GM18517 (cell line): ENCODE data around the gene PITPNM3.
"Not testable (repeated sequence)": the region's sequence is repeated elsewhere in the genome, so short reads cannot be mapped to it uniquely, and the experiment has no call there.

Experiments used
- ATAC-seq: cut with Tn5 transposase; IDR thresholded peaks from one replicate; pipeline ENCODE4 v1.9.1; 2021; ENCODE audit warnings: mild to moderate bottlenecking, moderate library complexity; ENCODE audit not compliant: unreplicated experiment

Gene PITPNM3

GRCh38 chr17:6556121-6557039, at the start of gene PITPNM3:
Gene PITPNM3, minus strand, starts transcription at chr17:6556555. Its CDS starts 149 bp downstream, at chr17:6556406.
- no peak for ATAC-seq

GRCh38 chr17:6605142-6605541, 48.8 kb upstream of the PITPNM3 start:
- no peak for ATAC-seq

GRCh38 chr17:6603744-6604325, 47.5 kb upstream of the PITPNM3 start:
- ATAC-seq = no peak

GRCh38 chr17:6602141-6602540, 45.8 kb upstream of the PITPNM3 start:
- no peak for ATAC-seq

GRCh38 chr17:6599364-6599763, 43.0 kb upstream of the PITPNM3 start:
- ATAC-seq = no peak

- ATAC-seq = no peak
These were observed 41.4 kb upstream of the PITPNM3 start for GRCh38 chr17:6597727-6598126.

GRCh38 chr17:6596941-6597340, 40.6 kb upstream of the PITPNM3 start:
- no peak for ATAC-seq

- ATAC-seq = no peak
These were observed 40.2 kb upstream of the PITPNM3 start for GRCh38 chr17:6596511-6596910.

- no peak for ATAC-seq
These were observed 39.7 kb upstream of the PITPNM3 start for GRCh38 chr17:6596081-6596480.

- not testable (repeated sequence) for ATAC-seq
These were observed 37.0 kb upstream of the PITPNM3 start for GRCh38 chr17:6593371-6593770.

GRCh38 chr17:6592173-6592572, 35.8 kb upstream of the PITPNM3 start:
- no peak for ATAC-seq

GRCh38 chr17:6591599-6592158, 35.3 kb upstream of the PITPNM3 start:
- ATAC-seq = no peak

- ATAC-seq = no peak
These were observed 33.1 kb upstream of the PITPNM3 start for GRCh38 chr17:6589266-6589946.

- no peak for ATAC-seq
These were observed 31.8 kb upstream of the PITPNM3 start for GRCh38 chr17:6588165-6588564.

GRCh38 chr17:6587310-6587709, 31.0 kb upstream of the PITPNM3 start:
- ATAC-seq = no peak

- no peak for ATAC-seq
These were observed 27.1 kb upstream of the PITPNM3 start for GRCh38 chr17:6583411-6583810.

- no peak for ATAC-seq
These were observed 24.3 kb upstream of the PITPNM3 start for GRCh38 chr17:6580625-6581024.

GRCh38 chr17:6578491-6578890, 22.1 kb upstream of the PITPNM3 start:
- ATAC-seq = no peak

- no peak for ATAC-seq
These were observed 21.4 kb upstream of the PITPNM3 start for GRCh38 chr17:6577686-6578263.

- ATAC-seq = no peak
These were observed 19.9 kb upstream of the PITPNM3 start for GRCh38 chr17:6576038-6576785.
